Measurements from ENCODE around the gene COPG2. TPM values are rescaled to one million over a fixed set of nuclear protein-coding genes. Genes with fewer than 3 reads are reported as not detected.

COPG2 gene
- total and polyA plus RNA-seq, 2 of the 13 experiments (the other 11 are each of a cell fraction or from before 2014, with no cell fraction given): 14.1 to 17.7 TPM

DNA sequence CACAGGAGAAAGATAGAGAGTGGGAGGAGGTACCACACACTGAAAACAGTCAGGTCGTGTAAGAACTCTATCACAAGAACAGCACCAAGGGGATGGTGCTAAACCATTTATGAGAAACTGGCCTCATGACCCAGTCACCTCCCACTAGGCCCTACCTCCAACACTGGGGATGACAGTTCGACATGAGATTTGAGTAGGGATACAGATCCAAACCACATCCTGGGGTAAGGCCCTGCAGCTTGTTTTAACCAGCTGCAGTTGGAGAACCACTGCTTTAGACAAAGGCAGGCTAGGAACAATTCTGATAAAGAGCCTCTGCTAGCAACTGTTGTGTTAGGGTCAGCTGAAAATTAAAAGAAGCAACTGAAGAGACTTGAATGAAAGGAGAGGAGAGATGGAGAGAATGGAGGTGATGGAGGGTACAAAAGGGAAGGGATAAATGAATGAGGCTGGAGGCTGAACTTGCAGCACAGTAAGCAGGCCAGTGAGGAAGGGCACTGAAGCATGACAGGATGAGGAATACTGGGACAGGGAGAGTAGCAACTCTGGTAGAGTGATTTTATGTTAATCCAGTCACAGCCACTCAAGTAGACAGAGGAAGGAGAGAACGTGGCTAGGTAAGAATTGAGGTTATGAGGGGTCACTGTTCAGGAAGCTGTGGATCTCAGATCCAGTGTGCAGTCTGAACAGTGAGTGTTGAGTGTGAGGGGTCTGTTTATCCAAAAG, 153.1 kb downstream of the COPG2 start:
- no peaks in the 10 kb centered on the region for H3K4me1 ChIP-seq (ENCODE audit: insufficient read depth, low read length)
- no peak overlapping the region for H3K4me3 ChIP-seq (replicated peaks in 1 of 3; ENCODE audit: insufficient read depth in 1 of 3, low read depth in 2 of 3, low read length in 3 of 3)
- H3K4me2 ChIP-seq (ENCODE audit: low read depth, low read length): no peak overlapping the region
- ATAC-seq: no peak
- H3K9me3 ChIP-seq (ENCODE audit: low read length): no peaks in the 10 kb centered on the region
- POLR2A ChIA-PET: no interaction called here
- H4K20me1 ChIP-seq (ENCODE audit: insufficient read depth, low read length): no peaks in the 10 kb centered on the region
- no peak overlapping the region for H3K9ac ChIP-seq (ENCODE audit: insufficient read depth, low read depth, low read length)
- no peaks in the 10 kb centered on the region for H3K79me2 ChIP-seq (ENCODE audit: insufficient read depth, low read length)
- peaks cover 1 to 2% of the 10 kb centered on the region in 2 experiments; a peak in 1 of 5 replicates for H3K36me3 ChIP-seq (replicated peaks in 1 of 2; ENCODE audit: control insufficient read depth in 1 of 2, insufficient read depth in 2 of 2, low read length in 2 of 2)
- 82% methylated on average over 3 of the region's 3 CpGs for WGBS (ENCODE audit: low lambda C conversion rate)
- in situ Hi-C loops (cut with HindIII; ENCODE audit: extremely low pct_ligation_motif_present, low pct_unique_long_range_greater_than_20kb): no loop called here
- no peaks in the 10 kb centered on the region for H3K27me3 ChIP-seq (ENCODE audit: control insufficient read depth in 1 of 2, insufficient read depth in 2 of 2, low read length in 2 of 2)
- H3K27ac ChIP-seq (ENCODE audit: extremely low read length, insufficient read depth, low read length): no peak overlapping the region
- H2AFZ ChIP-seq (ENCODE audit: low read length): no peak overlapping the region
- no peak for DNase-seq (ENCODE audit: low spot score)
- intact Hi-C loops (cut with micrococcal nuclease; ENCODE audit: unreplicated experiment): no loop called here
- CTCF ChIA-PET (ENCODE audit: low intra/inter-chr PET ratio, low total read pairs): no interaction called here
- no peak for FAIRE-seq
- BruUV-seq (replicated peaks): no TSS peak
- TF ChIP-seq GFI1 (CRISPR knock-in tag; IDR thresholded peaks at IDR 0.05; ENCODE audit: borderline replicate concordance) (no peak), TBX2 (CRISPR knock-in tag; IDR thresholded peaks at IDR 0.05; ENCODE audit: borderline replicate concordance) (no peak), ZNF570 (CRISPR knock-in tag; IDR thresholded peaks at IDR 0.05; ENCODE audit: borderline replicate concordance) (no peak), POLR2AphosphoS5 (IDR thresholded peaks at IDR 0.05; ENCODE audit: low read depth, low read length) (no peak), RBM39 (IDR thresholded peaks at IDR 0.05; ENCODE audit: low read depth, low read length, poor library complexity, severe bottlenecking) (no peak), ZNF143 (CRISPR knock-in tag; IDR thresholded peaks at IDR 0.05) (no peak), TOPORS (CRISPR knock-in tag; IDR thresholded peaks at IDR 0.05) (no peak), GTF2F1 (IDR thresholded peaks at IDR 0.05; ENCODE audit: low read length) (no peak), GPN1 (CRISPR knock-in tag; IDR thresholded peaks at IDR 0.05; ENCODE audit: borderline replicate concordance) (no peak), TP53 (CRISPR knock-in tag; conservative IDR thresholded peaks at IDR 0.05) (no peak), TBL1XR1 (IDR thresholded peaks at IDR 0.05; ENCODE audit: borderline replicate concordance, low read length, partially characterized antibody) (no peak)
- TF ChIP-seq, protein P1, sequence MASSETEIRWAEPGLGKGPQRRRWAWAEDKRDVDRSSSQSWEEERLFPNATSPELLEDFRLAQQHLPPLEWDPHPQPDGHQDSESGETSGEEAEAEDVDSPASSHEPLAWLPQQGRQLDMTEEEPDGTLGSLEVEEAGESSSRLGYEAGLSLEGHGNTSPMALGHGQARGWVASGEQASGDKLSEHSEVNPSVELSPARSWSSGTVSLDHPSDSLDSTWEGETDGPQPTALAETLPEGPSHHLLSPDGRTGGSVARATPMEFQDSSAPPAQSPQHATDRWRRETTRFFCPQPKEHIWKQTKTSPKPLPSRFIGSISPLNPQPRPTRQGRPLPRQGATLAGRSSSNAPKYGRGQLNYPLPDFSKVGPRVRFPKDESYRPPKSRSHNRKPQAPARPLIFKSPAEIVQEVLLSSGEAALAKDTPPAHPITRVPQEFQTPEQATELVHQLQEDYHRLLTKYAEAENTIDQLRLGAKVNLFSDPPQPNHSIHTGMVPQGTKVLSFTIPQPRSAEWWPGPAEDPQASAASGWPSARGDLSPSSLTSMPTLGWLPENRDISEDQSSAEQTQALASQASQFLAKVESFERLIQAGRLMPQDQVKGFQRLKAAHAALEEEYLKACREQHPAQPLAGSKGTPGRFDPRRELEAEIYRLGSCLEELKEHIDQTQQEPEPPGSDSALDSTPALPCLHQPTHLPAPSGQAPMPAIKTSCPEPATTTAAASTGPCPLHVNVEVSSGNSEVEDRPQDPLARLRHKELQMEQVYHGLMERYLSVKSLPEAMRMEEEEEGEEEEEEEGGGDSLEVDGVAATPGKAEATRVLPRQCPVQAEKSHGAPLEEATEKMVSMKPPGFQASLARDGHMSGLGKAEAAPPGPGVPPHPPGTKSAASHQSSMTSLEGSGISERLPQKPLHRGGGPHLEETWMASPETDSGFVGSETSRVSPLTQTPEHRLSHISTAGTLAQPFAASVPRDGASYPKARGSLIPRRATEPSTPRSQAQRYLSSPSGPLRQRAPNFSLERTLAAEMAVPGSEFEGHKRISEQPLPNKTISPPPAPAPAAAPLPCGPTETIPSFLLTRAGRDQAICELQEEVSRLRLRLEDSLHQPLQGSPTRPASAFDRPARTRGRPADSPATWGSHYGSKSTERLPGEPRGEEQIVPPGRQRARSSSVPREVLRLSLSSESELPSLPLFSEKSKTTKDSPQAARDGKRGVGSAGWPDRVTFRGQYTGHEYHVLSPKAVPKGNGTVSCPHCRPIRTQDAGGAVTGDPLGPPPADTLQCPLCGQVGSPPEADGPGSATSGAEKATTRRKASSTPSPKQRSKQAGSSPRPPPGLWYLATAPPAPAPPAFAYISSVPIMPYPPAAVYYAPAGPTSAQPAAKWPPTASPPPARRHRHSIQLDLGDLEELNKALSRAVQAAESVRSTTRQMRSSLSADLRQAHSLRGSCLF (CRISPR knock-in tag; IDR thresholded peaks at IDR 0.05; ENCODE audit: borderline replicate concordance): no peak
- TF ChIP-seq, protein P2, sequence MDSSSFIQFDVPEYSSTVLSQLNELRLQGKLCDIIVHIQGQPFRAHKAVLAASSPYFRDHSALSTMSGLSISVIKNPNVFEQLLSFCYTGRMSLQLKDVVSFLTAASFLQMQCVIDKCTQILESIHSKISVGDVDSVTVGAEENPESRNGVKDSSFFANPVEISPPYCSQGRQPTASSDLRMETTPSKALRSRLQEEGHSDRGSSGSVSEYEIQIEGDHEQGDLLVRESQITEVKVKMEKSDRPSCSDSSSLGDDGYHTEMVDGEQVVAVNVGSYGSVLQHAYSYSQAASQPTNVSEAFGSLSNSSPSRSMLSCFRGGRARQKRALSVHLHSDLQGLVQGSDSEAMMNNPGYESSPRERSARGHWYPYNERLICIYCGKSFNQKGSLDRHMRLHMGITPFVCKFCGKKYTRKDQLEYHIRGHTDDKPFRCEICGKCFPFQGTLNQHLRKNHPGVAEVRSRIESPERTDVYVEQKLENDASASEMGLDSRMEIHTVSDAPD (CRISPR knock-in tag; IDR thresholded peaks at IDR 0.05): no peak
- TF ChIP-seq, protein P3, sequence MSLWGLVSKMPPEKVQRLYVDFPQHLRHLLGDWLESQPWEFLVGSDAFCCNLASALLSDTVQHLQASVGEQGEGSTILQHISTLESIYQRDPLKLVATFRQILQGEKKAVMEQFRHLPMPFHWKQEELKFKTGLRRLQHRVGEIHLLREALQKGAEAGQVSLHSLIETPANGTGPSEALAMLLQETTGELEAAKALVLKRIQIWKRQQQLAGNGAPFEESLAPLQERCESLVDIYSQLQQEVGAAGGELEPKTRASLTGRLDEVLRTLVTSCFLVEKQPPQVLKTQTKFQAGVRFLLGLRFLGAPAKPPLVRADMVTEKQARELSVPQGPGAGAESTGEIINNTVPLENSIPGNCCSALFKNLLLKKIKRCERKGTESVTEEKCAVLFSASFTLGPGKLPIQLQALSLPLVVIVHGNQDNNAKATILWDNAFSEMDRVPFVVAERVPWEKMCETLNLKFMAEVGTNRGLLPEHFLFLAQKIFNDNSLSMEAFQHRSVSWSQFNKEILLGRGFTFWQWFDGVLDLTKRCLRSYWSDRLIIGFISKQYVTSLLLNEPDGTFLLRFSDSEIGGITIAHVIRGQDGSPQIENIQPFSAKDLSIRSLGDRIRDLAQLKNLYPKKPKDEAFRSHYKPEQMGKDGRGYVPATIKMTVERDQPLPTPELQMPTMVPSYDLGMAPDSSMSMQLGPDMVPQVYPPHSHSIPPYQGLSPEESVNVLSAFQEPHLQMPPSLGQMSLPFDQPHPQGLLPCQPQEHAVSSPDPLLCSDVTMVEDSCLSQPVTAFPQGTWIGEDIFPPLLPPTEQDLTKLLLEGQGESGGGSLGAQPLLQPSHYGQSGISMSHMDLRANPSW (CRISPR knock-in tag; IDR thresholded peaks at IDR 0.05; ENCODE audit: borderline replicate concordance): no peak
